Myometrial cell (primary cell): ENCODE data around the gene NUS1. TPM values are rescaled to one million over a fixed set of nuclear protein-coding genes. Genes with fewer than 3 reads are reported as not detected.

Experiments used
- total RNA-seq: library from RNA; depleted of rRNA; stranded (reverse); fragments of >200 nt; gene quantifications from 2 replicates; pipeline ENCODE4 v1.2.3, GENCODE V29; 2015

Gene NUS1
- total RNA-seq = 13.5 and 21.4 TPM in 2 replicates

DNA sequence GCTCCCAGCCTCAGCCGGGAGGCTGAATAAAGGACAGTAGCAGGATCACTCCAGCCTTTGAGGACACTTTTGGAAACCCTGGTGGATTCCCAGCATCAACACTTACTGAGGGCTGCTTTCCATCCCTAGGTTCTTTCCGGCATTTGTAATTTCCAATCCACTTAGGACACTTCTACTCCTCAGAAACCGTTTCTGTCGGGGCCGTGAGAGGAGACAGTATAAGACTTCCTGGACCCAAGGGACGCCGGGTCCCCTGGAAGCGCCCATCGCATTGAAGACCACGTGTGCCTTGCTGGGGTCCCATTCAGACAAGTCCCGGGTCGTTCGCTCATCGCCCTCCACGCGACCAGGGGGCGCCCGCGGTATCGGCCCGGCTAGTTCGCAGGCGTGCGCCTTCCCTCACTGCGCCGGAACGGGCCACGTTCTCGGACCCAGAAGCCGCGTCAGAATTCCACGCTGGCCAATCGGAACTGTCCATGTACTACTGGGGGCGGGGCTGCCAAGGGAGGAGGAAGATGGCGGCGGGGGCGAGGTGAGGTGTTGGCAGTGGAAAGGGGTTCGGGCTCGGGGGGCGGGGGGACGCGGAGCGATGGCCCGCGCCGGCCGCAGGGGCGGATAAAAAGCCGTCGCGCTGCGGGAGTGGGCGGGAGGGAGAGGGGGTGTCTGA, at the start of gene NUS1:
NUS1 (plus strand) TSS at position 479 of the 667 bp plus-strand sequence. CDS start 202 bp downstream, outside the sequence.

Other genes with a start within 250 kb of the NUS1 start
- gene ROS1, start 249.5 kb upstream of the NUS1 start, total RNA-seq = 0.86 and 1.2 TPM in 2 replicates
- 73.8 and 100.0 TPM in 2 replicates for gene DCBLD1, start 192.8 kb upstream of the NUS1 start, total RNA-seq
- 37.5 and 53.7 TPM in 2 replicates for gene GOPC, start 73.0 kb upstream of the NUS1 start, total RNA-seq
- gene SLC35F1, start 231.8 kb downstream of the NUS1 start, total RNA-seq = under 0.01 TPM in 1 of 2 replicates, not detected in the other